Pancreas (tissue), 10 donors: ENCODE results near the gene PRKAR2B. TPM values are rescaled to one million over a fixed set of nuclear protein-coding genes. Genes with fewer than 3 reads are reported as not detected.

Experiments used
- ATAC-seq, 4 donors: fragments of 200-7000 bp; cut with Tn5 transposase; one replicate each; pipeline versions ENCODE4 v1.8.0 to v1.9.1; 2020; ENCODE audit warnings: mild to moderate bottlenecking in 4 of 4, moderate library complexity in 4 of 4
- DNase-seq, 6 donors: peaks; one replicate each; pipeline ENCODE4 v3.0.0-alpha.2; 2020
- FAIRE-seq: peaks from 2 replicates; lab custom pipeline; 2012; peaks lifted over from hg19 to GRCh38; lab: Jason Lieb, UNC
- H3K27ac ChIP-seq, 4 donors: fragments of 200-600 bp; sonication (generic); 1 replicate in 3 of 4; 2 replicates in 1 of 4; pipeline versions ENCODE4 v1.5.0 to v1.8.0; 2020
- H3K27me3 ChIP-seq, 4 donors: fragments of 200-600 bp; one replicate each; pipeline ENCODE4 v1.8.0; 2021
- H3K36me3 ChIP-seq, 3 donors: fragments of 200-600 bp; sonication (generic) in 1 of 3; one replicate each; pipeline versions ENCODE4 v1.5.0 to v1.8.0; 2020 to 2021
- H3K4me1 ChIP-seq, 3 donors: fragments of 200-600 bp; one replicate each; pipeline ENCODE4 v1.8.0; 2021
- H3K4me3 ChIP-seq, 4 donors: fragments of 200-600 bp; sonication (generic) in 2 of 4; one replicate each; pipeline versions ENCODE4 v1.5.0 to v1.8.0; 2020 to 2021
- H3K9me3 ChIP-seq, 4 donors: fragments of 200-600 bp; one replicate each; pipeline ENCODE4 v1.8.0; 2021
- WGBS, 2 donors: extraction: QIAGEN DNeasy Blood & Tissue Kit; methylation state at CpG; one replicate each; pipeline ENCODE4 v1.1.7; 2013; 5-methylcytosine and 5-hydroxymethylcytosine counted together
- intact Hi-C, 3 donors: fragments of 100-400 bp; cut with DNase I; formaldehyde crosslinking; loops; one replicate each; pipeline versions ENCODE4 v1.11.1 to v1.14.2; 2022
- polyA plus RNA-seq, 2 donors: library from polyadenylated mRNA; stranded (reverse); fragments of 200-250 nt; gene quantifications; one replicate each; pipeline ENCODE4 v1.2.3, GENCODE V29; 2013
- total RNA-seq, 6 donors: library from RNA; stranded (reverse); fragmentation: NEBNext Ultra II Directional in 4 of 6; extraction: Animal tissue kit (Norgen Biotek cat#: 25700) in 4 of 6; gene quantifications; one replicate each; pipeline versions ENCODE4 v1.2.1 to v1.2.4, GENCODE V29; 2021 to 2023
- TF ChIP-seq, protein P1 (sequence below), 4 donors: fragments of 200-600 bp; sonication (generic) in 3 of 4; IDR thresholded peaks; one replicate each; pipeline versions ENCODE4 v1.5.0 to v1.8.0; 2021; ENCODE audit warnings: antibody characterized with exemption in 4 of 4
- donor health status: healthy with polysubstance abuse.
- donor health status: DM: no; HTN: no; CAD: no; lungs with moderate emphysema.
- donor health status: DM: no; HTN: no; CAD: no.
- donor health status: control.
- donor health status: control.
- donor health status: Bipolar disorder and iron deficiency.
- donor health status: DM: yes; HTN: yes; CAD: no.
- donor health status: DM: no; HTN: no; CAD: no.
- donor health status: DM: no; HTN: no; CAD: no.
- donor health status: DM: yes; HTN: yes; CAD: no.

Gene PRKAR2B
- total and polyA plus RNA-seq, 8 donors, result 5.8 to 9.9 (median 7.6) TPM

DNA sequence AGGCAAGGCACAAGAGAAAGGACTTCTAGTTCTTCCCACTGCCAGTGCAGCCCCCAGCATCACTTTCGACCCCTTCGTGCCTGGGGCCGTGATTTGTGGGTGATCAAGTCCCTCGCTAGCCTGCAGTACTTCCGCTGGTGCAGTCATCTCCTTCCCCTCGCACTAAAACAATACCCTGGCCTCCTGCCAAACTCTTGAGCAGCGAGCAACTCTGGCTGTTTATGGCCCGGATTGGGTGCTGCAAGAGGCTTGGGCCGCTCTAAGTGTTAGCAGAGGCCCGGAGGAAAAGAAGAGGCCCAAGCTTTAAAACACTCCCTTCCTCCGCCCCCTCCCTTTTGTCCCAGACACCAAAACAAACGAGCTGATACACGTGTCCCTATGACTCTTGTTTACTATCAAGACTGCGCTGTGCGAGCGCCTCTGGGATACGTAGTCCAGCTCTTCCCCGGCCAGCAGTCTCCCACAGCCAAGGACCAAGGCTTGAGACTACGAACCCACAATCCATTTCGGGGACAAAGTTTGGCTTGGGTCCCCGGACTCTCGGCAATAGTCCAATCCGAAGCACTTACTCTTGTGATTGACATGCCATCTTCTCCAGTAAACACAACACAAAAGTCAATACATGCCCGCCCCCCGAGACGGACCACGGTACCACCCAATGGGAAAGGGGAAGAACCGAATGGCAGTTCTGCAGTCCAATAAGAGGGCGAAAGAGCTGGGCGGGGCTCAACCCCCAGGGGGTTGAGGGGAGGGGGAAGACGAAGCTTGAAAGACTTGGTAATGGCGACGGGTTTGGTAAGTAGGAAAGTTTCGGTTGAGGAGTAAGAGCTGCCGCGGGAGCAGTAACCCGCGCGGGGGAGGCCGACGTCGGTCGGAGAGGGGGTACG lies 124.0 kb downstream of the PRKAR2B start, which contains the start of gene HBP1:
Gene HBP1, plus strand, starts transcription at position 771 of the 887 bp plus-strand sequence. CDS start 10,891 bp downstream, outside the sequence.
- peaks cover 17 to 33% (median 31%) of the 10 kb centered on the region in 3 donors for H3K4me1 ChIP-seq
- WGBS, 2 donors, result 0% methylated on average over 43 to 44 of the region's 44 CpGs
- peak within 1 kb of the TSS; percentile 91 to 99 (median 96) for H3K27ac ChIP-seq
- ATAC-seq (peak; percentile 81 to 92 (median 85)), DNase-seq (peak; percentile 91 to 100 (median 99)), FAIRE-seq (peak; percentile 98)
- H3K36me3 ChIP-seq, result no peaks in the 10 kb centered on the region
- TF ChIP-seq, protein P1, sequence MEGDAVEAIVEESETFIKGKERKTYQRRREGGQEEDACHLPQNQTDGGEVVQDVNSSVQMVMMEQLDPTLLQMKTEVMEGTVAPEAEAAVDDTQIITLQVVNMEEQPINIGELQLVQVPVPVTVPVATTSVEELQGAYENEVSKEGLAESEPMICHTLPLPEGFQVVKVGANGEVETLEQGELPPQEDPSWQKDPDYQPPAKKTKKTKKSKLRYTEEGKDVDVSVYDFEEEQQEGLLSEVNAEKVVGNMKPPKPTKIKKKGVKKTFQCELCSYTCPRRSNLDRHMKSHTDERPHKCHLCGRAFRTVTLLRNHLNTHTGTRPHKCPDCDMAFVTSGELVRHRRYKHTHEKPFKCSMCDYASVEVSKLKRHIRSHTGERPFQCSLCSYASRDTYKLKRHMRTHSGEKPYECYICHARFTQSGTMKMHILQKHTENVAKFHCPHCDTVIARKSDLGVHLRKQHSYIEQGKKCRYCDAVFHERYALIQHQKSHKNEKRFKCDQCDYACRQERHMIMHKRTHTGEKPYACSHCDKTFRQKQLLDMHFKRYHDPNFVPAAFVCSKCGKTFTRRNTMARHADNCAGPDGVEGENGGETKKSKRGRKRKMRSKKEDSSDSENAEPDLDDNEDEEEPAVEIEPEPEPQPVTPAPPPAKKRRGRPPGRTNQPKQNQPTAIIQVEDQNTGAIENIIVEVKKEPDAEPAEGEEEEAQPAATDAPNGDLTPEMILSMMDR (IDR thresholded peaks at IDR 0.05), result no peak
- peak within 1 kb of the TSS; percentile 56 to 73 (median 62) for H3K4me3 ChIP-seq
- intact Hi-C loops, result no loop called here
- H3K9me3 ChIP-seq, result no peaks in the 10 kb centered on the region
- H3K27me3 ChIP-seq, result no peaks in the 10 kb centered on the region

DNA sequence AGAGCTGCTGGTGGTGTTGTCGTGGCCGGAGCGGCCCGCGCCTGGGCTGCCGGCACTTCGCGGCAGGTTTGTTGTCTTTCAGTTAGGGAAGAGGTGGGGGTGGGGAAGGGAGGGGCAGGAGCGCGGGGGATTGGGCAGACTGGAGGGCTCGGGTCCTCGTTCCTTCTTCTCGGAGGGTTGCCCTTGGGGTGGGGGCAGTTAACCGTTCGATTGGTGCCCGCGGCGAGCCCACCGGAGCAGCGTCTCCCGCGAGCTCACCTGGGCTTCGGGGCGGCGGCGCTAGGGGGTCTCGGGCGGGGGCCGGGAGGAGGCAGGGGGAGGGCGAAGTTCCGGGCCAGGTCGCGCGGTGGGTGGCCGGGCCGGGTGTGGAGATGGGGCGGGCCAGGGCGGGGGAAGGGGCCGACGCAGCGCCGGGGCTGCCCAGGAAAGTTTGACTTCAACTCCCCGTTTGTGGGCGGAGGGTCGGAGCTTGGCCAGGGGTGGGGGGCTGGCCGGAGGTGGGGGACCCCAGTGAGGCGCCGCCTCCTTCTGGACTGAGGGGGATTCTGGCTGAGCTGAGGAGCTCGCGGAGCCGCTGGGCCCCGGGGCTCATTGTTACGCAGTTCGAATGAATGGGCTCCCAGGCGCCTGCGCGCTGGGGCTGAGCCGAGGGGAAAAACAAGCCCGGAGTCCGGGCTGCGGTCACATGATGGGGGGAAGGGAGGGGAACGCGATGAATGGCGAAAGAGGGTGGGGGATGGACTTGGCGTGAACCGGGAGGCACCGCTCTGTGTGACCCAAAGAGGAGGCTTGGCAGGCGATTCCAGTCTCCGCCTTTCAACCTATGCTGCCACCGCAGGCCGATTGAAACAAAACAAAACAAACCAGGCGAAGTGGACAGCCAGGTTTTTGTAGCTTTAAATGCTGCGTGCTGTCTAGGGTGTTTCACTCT lies 124.9 kb downstream of the PRKAR2B start:
- peak; percentile 68 for FAIRE-seq
- Histone ChIP-seq H3K27me3 (no peaks in the 10 kb centered on the region), H3K4me1 (peaks cover 17 to 41% (median 40%) of the 10 kb centered on the region in 3 donors), H3K9me3 (no peaks in the 10 kb centered on the region), H3K27ac (peak overlapping the region; percentile 90 to 98 (median 96)), H3K4me3 (peak overlapping the region; percentile 56 to 73 (median 62)), H3K36me3 (no peaks in the 10 kb centered on the region)
- peak; percentile 96 to 98 (median 98) for DNase-seq
- TF ChIP-seq, protein P1 (IDR thresholded peaks at IDR 0.05), result no peak
- intact Hi-C loops, result no loop called here
- ATAC-seq, result peak; percentile 66 to 79 (median 72)
- 1% methylated on average over 57 to 73 of the region's 73 CpGs for WGBS, 2 donors

DNA sequence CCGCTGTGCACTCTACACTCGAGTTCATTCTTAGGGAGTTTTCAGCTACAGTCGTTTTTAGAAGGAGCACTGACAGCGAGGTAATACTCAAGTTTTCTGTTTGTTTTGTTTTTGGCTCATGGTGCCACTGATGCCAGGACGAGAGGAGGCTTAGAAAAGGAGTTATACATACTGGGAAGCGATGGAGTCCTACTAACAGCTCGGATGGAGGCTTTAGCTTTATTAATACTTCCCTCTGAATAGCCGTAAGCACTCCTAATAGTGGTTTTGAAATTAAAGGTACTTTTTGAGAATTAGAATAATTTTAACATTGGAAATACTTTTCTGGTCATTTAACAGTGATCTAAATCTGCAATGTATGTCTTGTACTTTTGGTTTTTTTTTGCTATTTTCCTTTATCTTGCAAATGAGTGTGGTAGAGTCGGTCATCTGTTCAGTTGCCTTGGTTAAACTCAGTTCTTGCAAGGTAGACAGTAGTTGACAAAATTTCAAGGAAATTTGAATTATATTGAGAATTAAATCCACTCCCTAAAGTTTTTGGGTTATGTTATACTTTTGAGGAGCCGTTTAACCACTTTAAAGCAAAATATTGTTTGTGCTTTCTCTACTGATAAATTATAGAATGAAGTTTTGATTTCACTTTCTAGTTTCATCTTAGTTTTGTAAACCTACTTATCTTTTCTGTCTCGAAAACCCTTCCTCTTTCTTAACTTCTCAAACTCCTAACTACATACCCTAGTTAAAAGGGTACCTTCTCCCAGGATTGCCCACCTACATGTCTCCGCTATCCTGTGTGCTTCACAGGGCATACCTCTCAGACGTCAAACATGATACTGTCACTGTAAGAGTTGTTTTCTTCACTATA lies 125.8 kb downstream of the PRKAR2B start:
- FAIRE-seq (peak; percentile 65), ATAC-seq (no peak), DNase-seq (no peak)
- no peaks in the 10 kb centered on the region for H3K36me3 ChIP-seq
- intact Hi-C loops, result no loop called here
- H3K27ac ChIP-seq, result peak overlapping the region; percentile 90 to 98 (median 96)
- no peaks in the 10 kb centered on the region for H3K27me3 ChIP-seq
- H3K4me1 ChIP-seq, result peaks cover 17 to 50% (median 49%) of the 10 kb centered on the region in 3 donors
- TF ChIP-seq, protein P1 (IDR thresholded peaks at IDR 0.05), result no peak
- H3K9me3 ChIP-seq, result no peaks in the 10 kb centered on the region
- peak overlapping the region in 3 of 4 donors; percentile 22 to 73 (median 56) for H3K4me3 ChIP-seq
- 8% methylated on average over 13 of the region's 13 CpGs for WGBS, 2 donors

DNA sequence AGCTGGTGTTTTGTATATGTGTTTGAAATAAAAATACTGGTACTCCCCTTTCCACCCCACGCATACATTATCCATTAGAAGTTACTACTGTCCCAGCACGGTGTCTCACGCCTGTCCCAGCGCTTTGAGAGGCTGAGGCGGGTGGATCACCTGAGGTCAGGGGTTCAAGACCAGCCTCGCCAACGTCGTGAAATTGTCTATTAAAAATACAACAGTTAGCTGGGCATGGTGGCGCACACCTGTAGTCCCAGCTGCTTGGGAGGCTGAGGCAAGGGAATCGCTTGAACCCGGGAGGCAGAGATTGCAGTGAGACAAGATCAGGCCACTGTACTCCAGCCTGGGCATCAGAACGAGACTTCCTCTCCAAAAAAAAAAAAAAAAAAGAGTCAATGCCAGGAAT lies 127.0 kb downstream of the PRKAR2B start:
- ATAC-seq (no peak), DNase-seq (no peak), FAIRE-seq (no peak)
- 86 to 89% methylated on average over 12 of the region's 12 CpGs for WGBS, 2 donors
- TF ChIP-seq, protein P1 (IDR thresholded peaks at IDR 0.05), result no peak
- intact Hi-C loops, result no loop called here
- Histone ChIP-seq H3K27me3 (no peaks in the 10 kb centered on the region), H3K4me1 (peaks cover 17 to 48% (median 45%) of the 10 kb centered on the region in 3 donors), H3K36me3 (no peaks in the 10 kb centered on the region), H3K27ac (no peak overlapping the region), H3K4me3 (no peak overlapping the region), H3K9me3 (no peaks in the 10 kb centered on the region)
